Neutrophil (primary cell): ENCODE data around the gene HOXD10.
A peak's percentile ranks its signal among the peaks of the same experiment; 100 is the strongest.

Experiments used
- H3K27ac ChIP-seq: fragments of 200-600 bp; sonication (generic); 2 replicates; pipeline ENCODE4 v1.5.1; 2016; ENCODE audit warnings: mild to moderate bottlenecking, moderate library complexity
- H3K27me3 ChIP-seq: fragments of 200-600 bp; sonication (generic); 2 replicates; pipeline ENCODE4 v1.6.0; 2016; ENCODE audit warnings: mild to moderate bottlenecking
- H3K36me3 ChIP-seq: fragments of 200-600 bp; sonication (generic); 2 replicates; pipeline ENCODE4 v1.5.1; 2017
- H3K4me1 ChIP-seq, 2 experiments: fragments of 200-600 bp in 1 of 2; sonication (generic) in 1 of 2; 1 replicate in 1 of 2; 2 replicates in 1 of 2; pipeline versions ENCODE4 v1.5.1 to v1.6.1; 2013 to 2016; ENCODE audit warnings: low read depth in 1 of 2, low read length in 1 of 2, mild to moderate bottlenecking in 1 of 2, moderate library complexity in 1 of 2; ENCODE audit not compliant: control insufficient read depth in 1 of 2, insufficient read depth in 1 of 2
- H3K4me3 ChIP-seq, 2 experiments: fragments of 200-600 bp in 1 of 2; sonication (generic) in 1 of 2; 1 replicate in 1 of 2; 2 replicates in 1 of 2; pipeline ENCODE4 v1.5.1; 2013 to 2016; ENCODE audit warnings: low read depth in 1 of 2, low read length in 1 of 2, mild to moderate bottlenecking in 1 of 2, moderate library complexity in 1 of 2
- H3K9me3 ChIP-seq: fragments of 200-600 bp; sonication (generic); 2 replicates; pipeline ENCODE4 v1.5.1; 2016
- TF ChIP-seq, protein P1 (sequence below): fragments of 200-600 bp; sonication (generic); IDR thresholded peaks from 2 replicates; pipeline ENCODE4 v1.5.1; 2016; ENCODE audit warnings: antibody characterized with exemption

Gene HOXD10

GRCh38 chr2:176106581-176107539 lies 9.7 kb upstream of the HOXD10 start, which contains the start of gene HOXD11:
Gene HOXD11 (plus strand): TSS chr2:176107280. CDS start chr2:176107356, 76 bp downstream.
- no peaks in the 10 kb centered on the region for H3K9me3 ChIP-seq
- peak within 1 kb of the TSS; percentile 36 to 44 for H3K4me3 ChIP-seq
- no peaks in the 10 kb centered on the region for H3K36me3 ChIP-seq
- no peak within 1 kb of the TSS for H3K27ac ChIP-seq
- H3K27me3 ChIP-seq, result peaks cover 100% of the 10 kb centered on the region
- TF ChIP-seq, protein P1, sequence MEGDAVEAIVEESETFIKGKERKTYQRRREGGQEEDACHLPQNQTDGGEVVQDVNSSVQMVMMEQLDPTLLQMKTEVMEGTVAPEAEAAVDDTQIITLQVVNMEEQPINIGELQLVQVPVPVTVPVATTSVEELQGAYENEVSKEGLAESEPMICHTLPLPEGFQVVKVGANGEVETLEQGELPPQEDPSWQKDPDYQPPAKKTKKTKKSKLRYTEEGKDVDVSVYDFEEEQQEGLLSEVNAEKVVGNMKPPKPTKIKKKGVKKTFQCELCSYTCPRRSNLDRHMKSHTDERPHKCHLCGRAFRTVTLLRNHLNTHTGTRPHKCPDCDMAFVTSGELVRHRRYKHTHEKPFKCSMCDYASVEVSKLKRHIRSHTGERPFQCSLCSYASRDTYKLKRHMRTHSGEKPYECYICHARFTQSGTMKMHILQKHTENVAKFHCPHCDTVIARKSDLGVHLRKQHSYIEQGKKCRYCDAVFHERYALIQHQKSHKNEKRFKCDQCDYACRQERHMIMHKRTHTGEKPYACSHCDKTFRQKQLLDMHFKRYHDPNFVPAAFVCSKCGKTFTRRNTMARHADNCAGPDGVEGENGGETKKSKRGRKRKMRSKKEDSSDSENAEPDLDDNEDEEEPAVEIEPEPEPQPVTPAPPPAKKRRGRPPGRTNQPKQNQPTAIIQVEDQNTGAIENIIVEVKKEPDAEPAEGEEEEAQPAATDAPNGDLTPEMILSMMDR, result no peak
- peaks cover 9 to 22% of the 10 kb centered on the region in 2 experiments for H3K4me1 ChIP-seq

DNA sequence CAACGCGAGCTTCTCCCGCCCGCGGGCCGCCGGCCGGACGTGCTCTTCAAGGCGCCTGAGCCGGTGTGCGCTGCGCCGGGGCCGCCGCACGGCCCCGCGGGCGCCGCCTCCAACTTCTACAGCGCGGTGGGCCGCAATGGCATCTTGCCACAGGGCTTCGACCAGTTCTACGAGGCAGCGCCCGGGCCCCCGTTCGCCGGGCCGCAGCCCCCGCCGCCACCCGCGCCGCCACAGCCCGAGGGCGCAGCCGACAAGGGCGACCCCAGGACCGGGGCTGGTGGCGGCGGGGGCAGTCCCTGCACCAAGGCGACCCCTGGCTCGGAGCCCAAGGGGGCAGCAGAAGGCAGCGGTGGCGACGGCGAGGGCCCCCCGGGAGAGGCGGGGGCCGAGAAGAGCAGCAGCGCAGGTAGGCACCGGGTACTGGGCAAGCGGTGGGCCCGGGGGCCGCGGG lies 8.8 kb upstream of the HOXD10 start:
- no peak overlapping the region for H3K4me3 ChIP-seq
- peaks cover 100% of the 10 kb centered on the region for H3K27me3 ChIP-seq
- TF ChIP-seq, protein P1, result no peak
- peaks cover 9 to 22% of the 10 kb centered on the region in 2 experiments for H3K4me1 ChIP-seq
- H3K27ac ChIP-seq, result no peak overlapping the region
- H3K36me3 ChIP-seq, result no peaks in the 10 kb centered on the region
- no peaks in the 10 kb centered on the region for H3K9me3 ChIP-seq

DNA sequence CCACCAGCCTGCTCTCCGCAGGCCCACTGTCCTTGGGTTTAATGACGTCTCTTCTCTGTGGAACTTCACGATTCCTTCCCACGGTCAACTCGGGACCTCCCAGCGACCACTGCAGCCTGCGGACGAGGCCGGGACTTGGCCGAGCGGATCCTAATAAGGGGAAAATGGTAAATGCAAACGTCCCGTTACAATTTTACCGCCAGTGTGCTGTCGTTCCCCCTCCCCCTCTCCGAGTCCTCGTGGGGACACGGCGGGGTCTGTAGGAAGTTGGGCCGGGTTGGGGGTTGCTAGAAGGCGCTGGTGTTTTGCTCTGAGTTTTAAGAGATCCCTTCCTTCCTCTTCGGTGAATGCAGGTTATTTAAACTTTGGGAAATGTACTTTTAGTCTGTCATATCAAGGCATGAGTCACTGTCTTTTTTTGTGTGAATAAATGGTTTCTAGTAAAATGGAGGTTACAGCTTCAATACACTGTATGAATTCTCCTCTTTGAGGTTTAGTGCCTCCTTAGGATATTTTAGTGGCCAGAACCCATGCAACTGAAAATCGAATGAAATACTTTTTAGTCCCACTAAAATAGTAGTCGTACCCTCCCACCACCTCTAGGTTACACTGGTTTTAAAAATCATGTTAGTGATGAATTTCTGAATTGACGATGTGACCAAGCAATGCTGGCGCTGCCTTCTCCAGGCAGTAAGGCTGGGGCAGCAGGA lies 7.2 kb upstream of the HOXD10 start:
- peaks cover 9 to 20% of the 10 kb centered on the region in 2 experiments for H3K4me1 ChIP-seq
- no peaks in the 10 kb centered on the region for H3K36me3 ChIP-seq
- no peak overlapping the region for H3K4me3 ChIP-seq

DNA sequence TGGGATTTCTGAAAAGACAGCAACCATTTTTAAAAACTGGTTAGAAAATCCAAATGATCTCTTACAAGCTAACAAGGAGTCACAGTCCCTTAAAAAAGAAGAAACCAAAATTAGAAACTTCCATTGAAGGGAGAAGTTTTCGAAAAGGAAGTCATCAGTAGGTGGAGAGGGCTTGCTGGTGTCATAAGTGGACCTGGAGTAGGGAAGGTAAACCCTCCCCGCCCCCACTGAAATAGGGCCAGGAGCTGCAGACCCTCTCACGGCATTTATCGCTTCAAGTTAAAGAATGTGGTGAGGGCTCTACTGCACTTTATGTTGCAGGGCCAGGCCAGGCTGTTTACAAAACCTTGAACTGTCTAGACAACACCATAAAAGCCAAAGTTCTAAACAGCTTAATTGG lies 6.6 kb upstream of the HOXD10 start:
- TF ChIP-seq, protein P1, result no peak
- H3K27ac ChIP-seq, result no peak overlapping the region
- H3K4me1 ChIP-seq, result peaks cover 9 to 14% of the 10 kb centered on the region in 2 experiments
- no peaks in the 10 kb centered on the region for H3K36me3 ChIP-seq
- H3K27me3 ChIP-seq, result peaks cover 100% of the 10 kb centered on the region
- H3K9me3 ChIP-seq, result no peaks in the 10 kb centered on the region
- H3K4me3 ChIP-seq, result no peak overlapping the region

More for the DNA sequence above, 7.2 kb upstream of the HOXD10 start:
- H3K9me3 ChIP-seq, result no peaks in the 10 kb centered on the region
- H3K27ac ChIP-seq, result no peak overlapping the region
- TF ChIP-seq, protein P1, result no peak
- H3K27me3 ChIP-seq, result peaks cover 100% of the 10 kb centered on the region

GRCh38 chr2:176110415-176111308 lies 5.9 kb upstream of the HOXD10 start:
- H3K27ac ChIP-seq, result no peak overlapping the region
- peaks cover 9 to 14% of the 10 kb centered on the region in 2 experiments for H3K4me1 ChIP-seq
- no peak overlapping the region for H3K4me3 ChIP-seq
- TF ChIP-seq, protein P1, result no peak
- H3K27me3 ChIP-seq, result peaks cover 100% of the 10 kb centered on the region
- H3K9me3 ChIP-seq, result no peaks in the 10 kb centered on the region
- H3K36me3 ChIP-seq, result no peaks in the 10 kb centered on the region
